Naive thymus-derived CD8-positive, alpha-beta T cell (primary cell): ENCODE results near the gene AUTS2. TPM values are rescaled to one million over a fixed set of nuclear protein-coding genes. Genes with fewer than 3 reads are reported as not detected.

Experiments
- ATAC-seq, 2 donors: fragments of 150-1000 bp; cut with Tn5 transposase in 1 of 2; sonication (Bioruptor Pico), chemical (Tn5 transposase) in 1 of 2; 1 replicate in 1 of 2; 2 replicates in 1 of 2; pipeline ENCODE4 v1.10.0; 2021; ENCODE audit warnings: mild to moderate bottlenecking in 2 of 2, moderate library complexity in 2 of 2
- POLR2A ChIA-PET: fragments of 350-600 bp; sonication (Branson Sonifier 250); formaldehyde crosslinking; loops from one replicate; lab custom pipeline; 2021; ENCODE audit warnings: antibody characterized with exemption; lab: Charles Lee
- DNase-seq, 10 donors: peaks; one replicate each; pipeline versions ENCODE4 v3.0.0 to v3.0.0-alpha.2; 2020 to 2022
- H3K27ac Mint-ChIP-seq, 10 donors: one replicate each; pipeline ENCODE4 v1.8.0; 2020 to 2022; ENCODE audit warnings: mild to moderate bottlenecking in 10 of 10, mixed read lengths in 10 of 10, moderate library complexity in 4 of 10, inconsistent platforms in 1 of 10
- H3K27me3 Mint-ChIP-seq, 5 donors: one replicate each; pipeline ENCODE4 v1.8.0; 2021 to 2022; ENCODE audit warnings: mixed read lengths in 5 of 5
- H3K36me3 Mint-ChIP-seq, 3 donors: one replicate each; pipeline ENCODE4 v1.8.0; 2020 to 2022; ENCODE audit warnings: mixed read lengths in 3 of 3, mild to moderate bottlenecking in 2 of 3, inconsistent platforms in 1 of 3
- H3K4me1 Mint-ChIP-seq, 4 donors: one replicate each; pipeline ENCODE4 v1.8.0; 2021 to 2022; ENCODE audit warnings: mixed read lengths in 4 of 4
- H3K4me3 Mint-ChIP-seq, 10 donors: one replicate each; pipeline ENCODE4 v1.8.0; 2020 to 2022; ENCODE audit warnings: mild to moderate bottlenecking in 10 of 10, mixed read lengths in 10 of 10, moderate library complexity in 6 of 10, inconsistent platforms in 1 of 10
- H3K9me3 Mint-ChIP-seq, 9 donors: one replicate each; pipeline ENCODE4 v1.8.0; 2020 to 2022; ENCODE audit warnings: mixed read lengths in 9 of 9, mild to moderate bottlenecking in 3 of 9, inconsistent platforms in 1 of 9, moderate library complexity in 1 of 9
- polyA plus RNA-seq, 3 donors: library from polyadenylated mRNA; unstranded; fragments of 300-500 nt; fragmentation: Illumina TruSeq; gene quantifications; one replicate each; pipeline ENCODE4 v1.2.3, GENCODE V29; 2021
- total RNA-seq, 8 experiments: library from RNA in 2 of 8; stranded (reverse) in 2 of 8; gene quantifications; one replicate each; pipeline ENCODE4 v1.2.3 and lab custom pipeline; 2021 to 2026

Gene AUTS2
- total and polyA plus RNA-seq, 5 experiments from 2014 or later = 0.36 to 4.6 (median 3.0) TPM

DNA sequence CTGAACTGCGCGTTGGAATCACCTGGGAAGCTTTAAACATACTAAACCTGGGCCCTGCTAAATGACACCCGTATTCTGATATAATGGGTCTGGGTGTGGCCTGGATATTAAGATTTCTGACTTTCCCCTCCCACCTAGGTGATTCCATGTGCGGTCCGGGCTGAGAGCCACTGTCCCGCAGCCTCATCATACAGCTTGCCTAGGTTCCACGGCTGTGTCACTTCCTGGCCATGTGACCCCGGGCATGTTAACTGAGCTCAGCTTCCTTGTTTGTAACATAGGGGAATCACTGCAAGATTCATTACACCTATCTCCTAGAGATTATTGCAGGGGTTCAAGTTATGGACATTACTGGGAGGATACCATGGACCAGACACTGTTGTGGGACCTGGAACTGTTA lies 1061.0 kb downstream of the AUTS2 start:
- POLR2A ChIA-PET = no interaction called here
- DNase-seq = peak in 1 of 10 donors; percentile 21
- peak overlapping the region in 7 of 10 donors; percentile 9 to 67 (median 46) for H3K4me3 Mint-ChIP-seq

DNA sequence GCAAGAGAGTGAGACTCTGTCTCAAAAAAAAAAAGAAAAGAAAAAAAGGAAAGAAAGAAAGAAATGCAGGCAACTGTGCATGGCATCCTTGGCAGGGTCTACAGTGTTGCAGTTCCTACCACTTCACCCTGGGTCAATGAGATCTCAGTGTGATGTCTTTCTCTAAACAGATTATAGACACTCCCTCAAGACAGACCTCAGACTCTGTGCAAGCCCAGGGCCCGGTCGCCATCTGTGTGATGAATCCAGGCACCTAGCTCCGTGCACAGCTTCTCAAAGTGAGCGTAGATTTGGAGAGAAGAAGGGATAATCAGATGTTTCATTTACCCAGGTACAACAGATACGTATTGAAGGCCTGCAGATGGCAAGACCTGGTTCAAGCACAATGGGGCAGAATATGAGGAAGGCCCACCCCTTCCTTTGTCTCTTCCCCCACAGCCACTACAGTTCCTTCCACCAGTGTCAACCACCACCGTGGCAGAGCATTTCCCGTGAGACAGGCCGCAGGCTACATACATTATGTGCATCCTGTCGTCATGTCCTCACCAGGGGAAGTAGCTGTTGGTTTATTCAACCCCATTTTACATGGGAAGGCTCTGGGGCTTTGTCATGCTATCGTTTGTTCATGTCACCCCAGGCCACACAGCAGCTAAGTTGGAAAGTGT lies 1062.0 kb downstream of the AUTS2 start:
- ATAC-seq (peak; percentile 74 to 85), DNase-seq (peak in 8 of 10 donors; percentile 12 to 73 (median 62))
- no peaks in the 10 kb centered on the region for H3K9me3 Mint-ChIP-seq
- no peaks in the 10 kb centered on the region for H3K36me3 Mint-ChIP-seq
- peak overlapping the region in 6 of 10 donors; percentile 10 to 51 (median 25) for H3K4me3 Mint-ChIP-seq
- peak overlapping the region; percentile 52 to 96 (median 81) for H3K27ac Mint-ChIP-seq
- H3K4me1 Mint-ChIP-seq = peaks cover 11 to 41% (median 36%) of the 10 kb centered on the region in 4 donors
- no peaks in the 10 kb centered on the region for H3K27me3 Mint-ChIP-seq
- POLR2A ChIA-PET = no interaction called here

More for the DNA sequence above, 1061.0 kb downstream of the AUTS2 start:
- H3K27ac Mint-ChIP-seq = peak overlapping the region in 8 of 10 donors; percentile 61 to 96 (median 76)
- no peaks in the 10 kb centered on the region for H3K27me3 Mint-ChIP-seq
- peaks cover 11 to 41% (median 36%) of the 10 kb centered on the region in 4 donors for H3K4me1 Mint-ChIP-seq
- ATAC-seq = peak; percentile 26 to 48
- no peaks in the 10 kb centered on the region for H3K9me3 Mint-ChIP-seq
- H3K36me3 Mint-ChIP-seq = no peaks in the 10 kb centered on the region

DNA sequence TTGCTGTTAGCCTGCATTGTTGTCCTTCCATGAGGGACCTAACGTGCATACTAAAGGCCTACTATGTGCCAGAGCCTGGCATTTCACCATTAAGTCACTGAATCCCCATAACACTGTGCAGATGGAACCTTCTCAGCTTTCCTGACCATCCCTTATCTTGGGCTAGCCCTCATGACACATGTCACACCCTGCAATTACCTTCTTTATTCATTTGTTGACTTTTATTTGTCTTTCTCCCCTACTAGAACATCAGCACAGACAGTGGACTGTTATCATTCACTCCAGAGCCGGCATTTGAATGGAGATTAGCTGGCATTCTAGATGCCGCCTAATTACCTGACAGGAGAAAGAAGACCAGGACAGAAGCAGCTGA lies 1062.5 kb downstream of the AUTS2 start:
- POLR2A ChIA-PET = no interaction called here
- DNase-seq = no peak
- Mint-ChIP-seq H3K4me1 (peaks cover 11 to 41% (median 36%) of the 10 kb centered on the region in 4 donors), H3K9me3 (no peaks in the 10 kb centered on the region), H3K27me3 (no peaks in the 10 kb centered on the region), H3K36me3 (no peaks in the 10 kb centered on the region), H3K4me3 (peak overlapping the region in 1 of 10 donors; percentile 16), H3K27ac (peak overlapping the region; percentile 7 to 96 (median 81))
- no peak for ATAC-seq

DNA sequence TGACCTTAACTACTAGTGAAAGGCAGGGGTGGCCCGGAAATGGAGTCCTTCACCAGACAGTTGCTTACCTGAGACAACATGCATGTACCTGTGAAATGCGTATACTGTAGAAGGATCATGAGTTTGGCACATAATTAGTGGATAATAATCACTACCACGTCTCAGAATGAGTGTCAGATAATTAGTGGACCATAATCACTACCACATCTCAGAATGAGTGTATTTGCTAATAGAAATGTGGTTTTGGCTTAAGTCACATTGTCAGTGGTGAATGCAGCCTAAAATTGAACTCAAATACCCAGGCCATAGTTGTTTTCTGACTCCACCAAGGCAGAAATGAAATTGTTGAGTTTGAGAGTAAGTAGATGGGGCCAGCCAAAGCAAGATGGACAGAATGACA lies 1065.4 kb downstream of the AUTS2 start:
- no peak overlapping the region for H3K27ac Mint-ChIP-seq
- POLR2A ChIA-PET = no interaction called here

DNA sequence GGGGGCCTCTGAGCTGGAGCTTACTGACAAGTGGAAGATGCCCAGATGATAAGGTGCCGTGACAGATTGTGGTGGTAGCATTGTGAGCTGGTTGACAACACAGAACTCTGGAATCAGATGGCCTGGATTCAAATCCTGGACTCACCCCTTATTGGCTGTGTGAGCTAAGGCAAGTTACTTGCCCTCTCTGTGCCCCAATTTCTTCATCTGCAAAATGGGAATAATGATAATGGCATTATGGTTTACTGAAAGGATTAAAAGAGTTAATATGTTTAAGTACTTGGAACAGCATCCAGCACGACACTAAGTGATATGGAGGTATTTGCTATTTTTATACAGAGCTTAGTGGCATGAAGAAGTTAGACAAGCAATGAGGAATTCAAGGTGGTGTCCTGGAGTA lies 1067.7 kb downstream of the AUTS2 start:
- POLR2A ChIA-PET = interaction anchor here (0.7 kb wide), 1 partner anchor 42 kb away, joined by 3 read pairs; no protein-coding TSS in a partner anchor
- DNase-seq = no peak
- no peak for ATAC-seq
- Mint-ChIP-seq H3K27me3 (peaks cover 0 to 3% (median 0%) of the 10 kb centered on the region in 5 donors), H3K36me3 (no peaks in the 10 kb centered on the region), H3K9me3 (no peaks in the 10 kb centered on the region), H3K4me1 (peaks cover 0 to 16% (median 8%) of the 10 kb centered on the region in 4 donors), H3K4me3 (no peak overlapping the region), H3K27ac (no peak overlapping the region)

More for the DNA sequence above, 1065.4 kb downstream of the AUTS2 start:
- ATAC-seq (no peak), DNase-seq (no peak)
- H3K4me1 Mint-ChIP-seq = peaks cover 8 to 29% (median 25%) of the 10 kb centered on the region in 4 donors
- H3K9me3 Mint-ChIP-seq = no peaks in the 10 kb centered on the region
- H3K4me3 Mint-ChIP-seq = no peak overlapping the region
- H3K27me3 Mint-ChIP-seq = no peaks in the 10 kb centered on the region
- no peaks in the 10 kb centered on the region for H3K36me3 Mint-ChIP-seq

DNA sequence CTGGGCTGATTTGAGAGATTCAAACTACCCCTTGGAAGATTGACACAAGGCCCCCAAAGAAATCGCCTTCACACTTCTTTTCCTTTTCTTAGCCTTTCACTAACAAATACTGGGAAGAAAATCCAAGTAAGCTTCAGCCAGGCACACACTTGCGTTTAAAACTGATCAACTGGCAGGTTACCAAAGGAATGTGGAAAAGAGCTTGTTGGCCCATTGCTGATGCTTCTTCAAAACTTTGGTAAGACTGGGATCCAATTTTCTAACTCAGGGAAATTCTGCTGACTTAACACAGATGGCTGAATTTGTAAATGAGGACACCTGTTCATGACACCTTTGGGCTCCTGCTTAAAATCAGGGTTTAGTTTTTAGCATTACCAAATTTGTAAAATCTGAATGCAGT lies 1069.1 kb downstream of the AUTS2 start:
- Mint-ChIP-seq H3K4me3 (no peak overlapping the region), H3K36me3 (no peaks in the 10 kb centered on the region), H3K27ac (no peak overlapping the region), H3K4me1 (peaks cover 0 to 10% (median 5%) of the 10 kb centered on the region in 4 donors), H3K9me3 (no peaks in the 10 kb centered on the region), H3K27me3 (peaks cover 0 to 3% (median 0%) of the 10 kb centered on the region in 5 donors)
- DNase-seq = no peak
- POLR2A ChIA-PET = no interaction called here
- no peak for ATAC-seq

DNA sequence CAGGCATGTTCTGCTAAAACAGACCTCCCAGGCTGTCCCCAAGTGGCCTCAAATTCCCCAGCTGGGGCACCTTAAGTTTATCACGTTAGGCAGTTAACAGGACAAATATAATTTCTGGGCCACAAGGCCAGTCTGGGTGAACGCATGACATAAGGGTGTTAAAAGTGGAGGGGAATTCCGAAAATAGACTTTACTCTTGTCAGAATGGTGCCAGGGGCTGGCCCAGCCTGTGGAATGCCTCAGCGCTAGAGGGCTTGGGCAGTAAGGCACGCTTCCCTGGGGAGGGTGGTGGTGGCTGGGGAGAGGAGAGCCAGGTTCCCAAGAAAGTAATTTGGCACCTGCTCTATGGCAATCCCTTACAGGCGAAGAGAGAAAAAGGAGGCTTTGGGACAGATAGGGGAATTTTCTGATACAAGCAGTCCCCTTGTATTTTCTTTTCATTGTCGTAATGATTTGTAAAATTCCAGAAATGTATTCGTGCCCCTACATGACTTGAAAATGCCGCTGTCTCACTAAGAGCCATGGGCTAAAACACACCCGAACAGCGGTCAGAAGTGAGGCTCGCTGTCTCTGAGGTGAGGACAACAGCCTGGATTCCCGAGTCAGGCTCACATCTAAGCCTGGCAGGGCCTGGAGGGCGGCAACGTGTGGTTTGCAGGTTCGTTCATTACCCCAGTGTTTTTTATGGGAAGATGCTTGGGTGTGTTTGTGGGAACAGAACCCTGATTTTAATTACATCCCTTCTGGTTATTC lies 1070.5 kb downstream of the AUTS2 start:
- no peaks in the 10 kb centered on the region for H3K36me3 Mint-ChIP-seq
- peaks cover 0 to 3% (median 0%) of the 10 kb centered on the region in 5 donors for H3K27me3 Mint-ChIP-seq
- H3K4me3 Mint-ChIP-seq = no peak overlapping the region
- H3K27ac Mint-ChIP-seq = no peak overlapping the region
- POLR2A ChIA-PET = no interaction called here
- peaks cover 0 to 9% (median 4%) of the 10 kb centered on the region in 4 donors for H3K4me1 Mint-ChIP-seq
- ATAC-seq = no peak
- H3K9me3 Mint-ChIP-seq = no peaks in the 10 kb centered on the region
- no peak for DNase-seq

DNA sequence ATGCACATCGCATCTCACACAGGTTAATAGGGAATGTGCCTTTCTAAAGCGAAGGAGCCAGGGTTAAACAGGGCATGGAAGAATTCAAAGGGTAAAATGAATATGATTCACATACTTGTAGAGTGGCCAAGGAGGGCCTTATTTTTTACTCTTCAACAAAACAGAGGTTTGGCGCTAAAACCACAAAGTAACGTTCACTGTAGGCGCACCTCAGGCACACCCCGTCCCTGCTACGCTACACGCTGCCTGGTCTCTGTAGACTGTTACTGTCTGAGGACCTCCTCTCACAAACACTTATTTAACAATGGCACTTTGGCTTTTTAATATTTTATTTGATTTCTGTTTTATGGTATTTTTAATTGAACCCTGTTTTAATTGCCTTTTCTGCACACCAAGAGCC lies 1071.6 kb downstream of the AUTS2 start:
- POLR2A ChIA-PET = no interaction called here
- Mint-ChIP-seq H3K36me3 (no peaks in the 10 kb centered on the region), H3K4me3 (peak overlapping the region in 3 of 10 donors; percentile 11 to 70 (median 15)), H3K27ac (peak overlapping the region in 1 of 10 donors; percentile 89), H3K4me1 (peaks cover 0 to 9% (median 4%) of the 10 kb centered on the region in 4 donors), H3K9me3 (no peaks in the 10 kb centered on the region), H3K27me3 (peaks cover 0 to 3% (median 0%) of the 10 kb centered on the region in 5 donors)
- peak; percentile 47 to 57 for ATAC-seq
- peak in 1 of 10 donors; percentile 34 for DNase-seq

DNA sequence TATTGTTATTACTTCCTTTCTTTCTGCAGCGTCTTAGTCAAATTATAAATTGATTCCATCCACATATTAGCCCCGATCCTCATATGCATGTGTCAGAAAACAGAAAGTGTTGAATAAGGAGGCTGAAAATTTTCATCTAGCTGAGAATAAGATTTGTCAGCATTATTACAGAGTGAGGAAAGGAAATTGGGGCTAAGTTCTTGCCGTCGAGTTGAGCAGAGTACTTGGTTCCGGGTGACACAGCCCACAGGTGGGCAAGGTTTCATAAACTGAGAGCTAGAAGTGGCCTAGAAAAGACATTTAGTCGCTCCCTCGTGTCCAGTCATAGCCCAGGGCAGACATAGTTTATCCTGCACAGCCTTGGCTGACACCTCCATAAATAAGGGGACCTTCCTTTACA lies 1072.0 kb downstream of the AUTS2 start:
- no peak for DNase-seq
- Mint-ChIP-seq H3K9me3 (no peaks in the 10 kb centered on the region), H3K4me3 (peak overlapping the region in 3 of 10 donors; percentile 11 to 70 (median 15)), H3K36me3 (no peaks in the 10 kb centered on the region), H3K27ac (peak overlapping the region in 3 of 10 donors; percentile 4 to 89 (median 57)), H3K27me3 (peaks cover 0 to 3% (median 0%) of the 10 kb centered on the region in 5 donors), H3K4me1 (peaks cover 0 to 9% (median 4%) of the 10 kb centered on the region in 4 donors)
- ATAC-seq = no peak
- POLR2A ChIA-PET = interaction anchor here (1.1 kb wide), 1 partner anchor 22 kb away, joined by 3 read pairs; no protein-coding TSS in a partner anchor

DNA sequence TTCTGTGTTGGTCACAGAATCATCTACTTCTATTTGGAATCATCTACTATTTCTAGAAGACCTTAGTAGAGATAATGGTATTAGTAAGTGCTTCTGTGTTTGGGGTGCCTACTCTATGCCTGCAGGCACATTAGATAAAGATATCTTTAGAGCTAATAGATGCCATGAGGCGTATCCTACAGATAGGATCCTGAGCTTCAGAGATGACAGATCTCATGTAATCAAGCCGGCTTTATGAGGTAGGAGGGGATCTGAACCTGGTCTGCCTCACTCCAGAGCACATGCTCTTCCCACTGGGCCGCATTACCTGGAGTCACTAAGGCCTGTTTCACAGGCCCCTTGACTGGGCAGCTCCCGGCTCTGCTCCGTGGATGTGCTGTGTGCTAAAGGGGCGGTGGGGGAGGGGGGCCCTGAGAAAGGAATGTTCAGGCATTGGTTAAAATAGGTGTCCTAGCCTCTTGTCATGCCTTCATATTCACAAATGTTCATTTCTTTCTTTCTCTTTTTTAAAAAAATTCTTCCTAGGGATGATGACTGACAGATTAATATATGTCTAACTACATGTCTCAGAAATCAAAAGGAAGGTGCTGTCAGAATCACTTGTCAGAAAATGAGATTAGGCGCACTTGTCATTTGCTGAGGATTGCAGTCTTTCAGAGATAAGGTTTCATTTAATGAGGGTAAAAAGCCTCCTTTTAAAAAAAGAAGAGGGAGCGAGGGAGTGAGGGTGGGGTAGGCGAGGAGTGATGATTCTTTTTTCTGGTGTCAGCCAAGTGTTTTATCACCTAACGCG lies 1075.7 kb downstream of the AUTS2 start:
- POLR2A ChIA-PET = no interaction called here
- DNase-seq (no peak), ATAC-seq (no peak)
- Mint-ChIP-seq H3K27me3 (peaks cover 0 to 6% (median 0%) of the 10 kb centered on the region in 5 donors), H3K9me3 (no peaks in the 10 kb centered on the region), H3K4me1 (peaks cover 3 to 13% (median 7%) of the 10 kb centered on the region in 4 donors), H3K27ac (no peak overlapping the region), H3K4me3 (no peak overlapping the region), H3K36me3 (no peaks in the 10 kb centered on the region)

DNA sequence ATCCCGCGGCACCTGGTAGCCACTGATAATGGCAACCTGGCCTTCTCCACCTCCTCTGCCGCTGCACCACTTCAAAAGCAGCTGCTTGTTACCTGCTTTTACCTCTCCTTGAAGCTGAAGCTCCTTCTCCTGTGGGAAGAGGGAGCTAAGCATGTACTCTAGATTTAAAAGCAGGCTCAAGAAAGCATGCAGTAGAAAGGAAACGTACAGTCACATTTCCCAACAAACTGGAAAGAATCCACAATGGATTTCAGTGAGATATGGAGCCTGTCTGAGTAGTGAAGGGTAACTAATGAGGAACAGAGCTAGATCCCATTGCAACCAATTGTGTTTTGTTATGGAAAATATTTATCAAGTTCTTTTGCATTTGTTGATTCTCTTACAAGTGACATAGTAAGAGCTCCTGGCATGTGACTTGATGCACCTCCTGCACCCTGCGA lies 1076.3 kb downstream of the AUTS2 start:
- no peak overlapping the region for H3K27ac Mint-ChIP-seq
- H3K4me1 Mint-ChIP-seq = peaks cover 3 to 17% (median 11%) of the 10 kb centered on the region in 4 donors
- H3K27me3 Mint-ChIP-seq = peaks cover 0 to 6% (median 0%) of the 10 kb centered on the region in 5 donors
- ATAC-seq = no peak
- no peaks in the 10 kb centered on the region for H3K9me3 Mint-ChIP-seq
- no peaks in the 10 kb centered on the region for H3K36me3 Mint-ChIP-seq
- H3K4me3 Mint-ChIP-seq = no peak overlapping the region
- POLR2A ChIA-PET = no interaction called here
- no peak for DNase-seq

DNA sequence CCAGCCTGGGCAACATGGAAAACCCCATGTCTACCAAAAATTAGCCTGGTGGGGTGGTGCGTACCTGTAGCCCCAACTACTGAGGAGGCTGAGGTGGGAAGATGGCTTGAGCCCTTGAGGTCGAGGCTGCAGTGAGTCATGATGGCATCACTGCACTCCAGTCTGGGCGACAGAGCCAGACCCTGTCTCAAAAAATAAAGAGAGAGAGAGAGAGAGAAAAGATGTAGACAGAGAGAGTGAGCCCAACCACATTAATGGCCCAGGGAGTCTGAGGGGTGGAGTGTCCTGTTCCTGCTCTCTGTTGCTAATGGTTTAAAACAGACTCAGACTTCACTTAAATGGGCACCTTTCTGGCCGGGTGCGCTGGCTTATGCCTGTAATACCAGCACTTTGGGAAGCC lies 1078.0 kb downstream of the AUTS2 start:
- H3K27me3 Mint-ChIP-seq = peaks cover 0 to 6% (median 0%) of the 10 kb centered on the region in 5 donors
- H3K27ac Mint-ChIP-seq = no peak overlapping the region
- no peak for DNase-seq
- H3K4me1 Mint-ChIP-seq = peaks cover 3 to 20% (median 11%) of the 10 kb centered on the region in 4 donors
- H3K4me3 Mint-ChIP-seq = no peak overlapping the region
- POLR2A ChIA-PET = no interaction called here
- no peaks in the 10 kb centered on the region for H3K9me3 Mint-ChIP-seq
- no peaks in the 10 kb centered on the region for H3K36me3 Mint-ChIP-seq
- no peak for ATAC-seq
